Stimulated activated CD4-positive, alpha-beta T cell treated with anti-CD3 and anti-CD28 coated beads, Interleukin-12 subunit alpha, Interleukin-12 subunit beta, amount 100 ng/mL, for 48 hours (primary cell): Measurements from ENCODE around the gene CLIC3.
A peak's percentile ranks its signal among the peaks of the same experiment; 100 is the strongest.

Experiments
- DNase-seq, 3 donors: peaks; one replicate each; pipeline ENCODE4 v3.0.0-alpha.2; 2020; ENCODE audit warnings: low read depth in 2 of 3, low spot score in 1 of 3

The CLIC3 gene

GRCh38 chr9:137030538-137031527 is 34.5 kb upstream of the CLIC3 start:
- peak; percentile 30 to 42 (median 30) for DNase-seq

GRCh38 chr9:137030006-137030405 is 33.6 kb upstream of the CLIC3 start:
- DNase-seq: no peak

GRCh38 chr9:137029058-137029936 is 32.9 kb upstream of the CLIC3 start:
- peak; percentile 42 to 84 (median 72) for DNase-seq

GRCh38 chr9:137028263-137029057 is 32.1 kb upstream of the CLIC3 start:
- peak; percentile 41 to 61 (median 51) for DNase-seq

- DNase-seq: no peak
Measured at GRCh38 chr9:137027369-137028262, 31.2 kb upstream of the CLIC3 start, which contains the start of gene ABCA2. ABCA2 (minus strand) TSS chr9:137028237; CDS start chr9:137028140, 97 bp downstream.

GRCh38 chr9:137026828-137027227 is 30.5 kb upstream of the CLIC3 start:
- DNase-seq: no peak

- no peak for DNase-seq
Measured at GRCh38 chr9:137026384-137026783, 30.0 kb upstream of the CLIC3 start.

- no peak for DNase-seq
Measured at GRCh38 chr9:137025517-137025966, 29.2 kb upstream of the CLIC3 start.

- DNase-seq: no peak
Measured at GRCh38 chr9:137023583-137023991, 27.2 kb upstream of the CLIC3 start.

- no peak for DNase-seq
Measured at GRCh38 chr9:137023157-137023556, 26.8 kb upstream of the CLIC3 start.

GRCh38 chr9:137022662-137023008 is 26.3 kb upstream of the CLIC3 start:
- no peak for DNase-seq

GRCh38 chr9:137021979-137022661 is 25.8 kb upstream of the CLIC3 start:
- peak; percentile 67 to 74 (median 71) for DNase-seq

- DNase-seq: no peak
Measured at GRCh38 chr9:137021568-137021978, 25.2 kb upstream of the CLIC3 start.

GRCh38 chr9:137020771-137021567 is 24.6 kb upstream of the CLIC3 start:
- DNase-seq: no peak

GRCh38 chr9:137019891-137020683 is 23.7 kb upstream of the CLIC3 start:
- no peak for DNase-seq

- DNase-seq: no peak
Measured at GRCh38 chr9:137018761-137019559, 22.6 kb upstream of the CLIC3 start.
